ENCODE results near the gene ODAD4.
"Not testable (repeated sequence)": the region's sequence is repeated elsewhere in the genome, so short reads cannot be mapped to it uniquely, and the experiment has no call there.

The ODAD4 gene

GRCh38 chr17:42005166-42005565, 74.7 kb downstream of the ODAD4 start:
- no peak for DNase-seq

GRCh38 chr17:42009170-42009569, 78.8 kb downstream of the ODAD4 start:
- no peak for DNase-seq

GRCh38 chr17:42010266-42010680, 79.9 kb downstream of the ODAD4 start:
- DNase-seq, result not testable (repeated sequence)

GRCh38 chr17:42010898-42011516, 80.6 kb downstream of the ODAD4 start:
- DNase-seq, result no peak

- not testable (repeated sequence) for DNase-seq
Measured at GRCh38 chr17:42012363-42012762, 81.9 kb downstream of the ODAD4 start.

- not testable (repeated sequence) for DNase-seq
Measured at GRCh38 chr17:42013740-42014139, 83.3 kb downstream of the ODAD4 start.

Data from NCI-H1105 treated with DMSO at 0.1 percent for 48 hours (cell line).